Hepatocyte (in vitro differentiated cells): ENCODE measurements around the gene TRANK1.

Experiments used
- EZH2 ChIP-seq: fragments of 200-600 bp; sonication (generic); IDR thresholded peaks from 2 replicates; pipeline ENCODE4 v1.6.1; 2016; ENCODE audit warnings: antibody characterized with exemption, mild to moderate bottlenecking, borderline replicate concordance
- TF ChIP-seq, protein P1 (sequence below): fragments of 200-600 bp; sonication (generic); IDR thresholded peaks from 2 replicates; pipeline ENCODE4 v1.5.1; 2016; ENCODE audit warnings: antibody characterized with exemption, mild to moderate bottlenecking; ENCODE audit not compliant: poor library complexity

DNA sequence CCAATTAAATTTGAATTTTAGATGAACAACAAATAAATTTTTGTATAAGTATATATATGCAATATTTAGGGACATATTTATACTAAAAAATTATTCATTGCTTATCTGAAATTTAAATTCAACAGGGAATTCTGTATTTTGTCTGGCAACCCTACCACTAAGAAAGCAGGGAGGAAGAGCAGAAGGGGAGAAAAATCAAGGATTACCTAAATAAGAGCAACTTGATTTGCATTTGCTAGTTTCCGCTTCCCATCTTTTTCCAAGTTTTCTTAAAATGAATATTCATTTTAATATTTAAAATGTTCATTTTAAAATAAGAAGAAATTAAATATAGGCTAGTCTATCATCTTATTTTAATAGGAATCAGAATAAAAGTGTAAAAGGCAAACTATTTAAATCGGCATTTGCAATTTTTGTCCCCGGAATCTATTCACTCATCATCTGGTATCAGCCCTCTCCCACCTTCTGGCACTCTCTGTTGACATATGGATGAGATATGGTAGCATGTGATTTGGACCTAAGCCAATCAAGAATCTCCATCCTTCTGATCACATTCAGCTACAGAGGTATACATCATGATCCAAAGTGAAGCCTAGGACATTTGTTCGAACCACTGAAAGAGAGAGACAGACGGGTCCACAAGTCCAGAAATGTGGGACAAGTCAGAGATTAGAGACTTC, 82.6 kb downstream of the TRANK1 start:
- TF ChIP-seq, protein P1, sequence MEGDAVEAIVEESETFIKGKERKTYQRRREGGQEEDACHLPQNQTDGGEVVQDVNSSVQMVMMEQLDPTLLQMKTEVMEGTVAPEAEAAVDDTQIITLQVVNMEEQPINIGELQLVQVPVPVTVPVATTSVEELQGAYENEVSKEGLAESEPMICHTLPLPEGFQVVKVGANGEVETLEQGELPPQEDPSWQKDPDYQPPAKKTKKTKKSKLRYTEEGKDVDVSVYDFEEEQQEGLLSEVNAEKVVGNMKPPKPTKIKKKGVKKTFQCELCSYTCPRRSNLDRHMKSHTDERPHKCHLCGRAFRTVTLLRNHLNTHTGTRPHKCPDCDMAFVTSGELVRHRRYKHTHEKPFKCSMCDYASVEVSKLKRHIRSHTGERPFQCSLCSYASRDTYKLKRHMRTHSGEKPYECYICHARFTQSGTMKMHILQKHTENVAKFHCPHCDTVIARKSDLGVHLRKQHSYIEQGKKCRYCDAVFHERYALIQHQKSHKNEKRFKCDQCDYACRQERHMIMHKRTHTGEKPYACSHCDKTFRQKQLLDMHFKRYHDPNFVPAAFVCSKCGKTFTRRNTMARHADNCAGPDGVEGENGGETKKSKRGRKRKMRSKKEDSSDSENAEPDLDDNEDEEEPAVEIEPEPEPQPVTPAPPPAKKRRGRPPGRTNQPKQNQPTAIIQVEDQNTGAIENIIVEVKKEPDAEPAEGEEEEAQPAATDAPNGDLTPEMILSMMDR = no peak
- TF ChIP-seq EZH2 = no peak
